Testis (tissue), 3 donors: Measurements from ENCODE around the gene PLA2G4E. TPM values are rescaled to one million over a fixed set of nuclear protein-coding genes. Genes with fewer than 3 reads are reported as not detected.

Experiments
- DNase-seq: peaks from one replicate; pipeline ENCODE4 v3.0.0-alpha.2; 2019
- H3K27ac ChIP-seq, 2 donors: fragments of 200-600 bp; sonication (generic); one replicate each; pipeline ENCODE4 v1.5.1; 2019
- H3K27me3 ChIP-seq: fragments of 200-600 bp; sonication (generic); one replicate; pipeline ENCODE4 v1.5.1; 2019
- H3K36me3 ChIP-seq: fragments of 200-600 bp; sonication (generic); one replicate; pipeline ENCODE4 v1.5.1; 2017; ENCODE audit warnings: low read depth; ENCODE audit errors: missing control alignments
- H3K4me1 ChIP-seq: fragments of 200-600 bp; sonication (generic); one replicate; pipeline ENCODE4 v1.5.1; 2019
- H3K4me3 ChIP-seq, 2 donors: fragments of 200-600 bp; sonication (generic); one replicate each; pipeline ENCODE4 v1.5.1; 2017 to 2019
- H3K9me3 ChIP-seq: fragments of 200-600 bp; sonication (generic); one replicate; pipeline ENCODE4 v1.5.1; 2017
- CTCF ChIP-seq, 3 experiments: fragments of 450-650 bp in 2 of 3; fragments of 200-600 bp in 1 of 3; sonication (generic) in 1 of 3; IDR thresholded peaks; one replicate each; pipeline ENCODE4 v1.5.1; 2016 to 2019; ENCODE audit warnings: antibody characterized with exemption in 3 of 3, mild to moderate bottlenecking in 2 of 3, moderate library complexity in 1 of 3
- POLR2A ChIP-seq: fragments of 450-650 bp; IDR thresholded peaks from one replicate; pipeline ENCODE4 v1.6.1; 2017; ENCODE audit warnings: antibody characterized with exemption, mild to moderate bottlenecking, moderate library complexity
- WGBS, 2 donors: methylation state at CpG; one replicate each; pipeline ENCODE4 v1.1.5; 2018; 5-methylcytosine and 5-hydroxymethylcytosine counted together
- intact Hi-C: fragments of 100-400 bp; cut with DNase I; formaldehyde crosslinking; loops from one replicate; pipeline ENCODE4 v1.15.1; 2023; ENCODE audit warnings: low total_unique reads
- polyA plus RNA-seq: library from polyadenylated mRNA; stranded (reverse); fragments of 350-450 nt; fragmentation: Illumina TruSeq; extraction: RNeasy Lipid Tissue Mini Kit (QIAGEN cat#74804); gene quantifications from one replicate; pipeline ENCODE4 v1.2.3, GENCODE V29; 2014; ENCODE audit warnings: low read depth, low replicate concordance; ENCODE audit not compliant: insufficient read depth
- total RNA-seq, 2 donors: library from RNA; depleted of rRNA; stranded (reverse); fragments of >200 nt; gene quantifications; one replicate each; pipeline ENCODE4 v1.2.3, GENCODE V29; 2016

The PLA2G4E gene
- total and polyA plus RNA-seq, 3 donors from 2014 or later, result 0.31 to 0.71 (median 0.67) TPM

- no peak overlapping the region for H3K4me3 ChIP-seq
- TF ChIP-seq POLR2A (no peak), CTCF (IDR thresholded peaks at IDR 0.05) (no peak)
- intact Hi-C loops, result no loop called here
- DNase-seq, result no peak
- no peaks in the 10 kb centered on the region for H3K27me3 ChIP-seq
- H3K4me1 ChIP-seq, result no peaks in the 10 kb centered on the region
- 88 to 91% methylated on average over 7 of the region's 7 CpGs for WGBS, 2 donors
- H3K27ac ChIP-seq, result no peak overlapping the region
- H3K36me3 ChIP-seq, result no peaks in the 10 kb centered on the region
- no peaks in the 10 kb centered on the region for H3K9me3 ChIP-seq
Measured at GRCh38 chr15:42027521-42027920, 6.7 kb upstream of the PLA2G4E start.

GRCh38 chr15:42024303-42024702 lies 3.5 kb upstream of the PLA2G4E start:
- H3K4me1 ChIP-seq, result no peaks in the 10 kb centered on the region
- no peak for DNase-seq
- WGBS, 2 donors, result 98% methylated on average over 3 of the region's 4 CpGs; no CpG with 5 or more reads in 1 of the 2 donors
- H3K27ac ChIP-seq, result no peak overlapping the region
- no peaks in the 10 kb centered on the region for H3K9me3 ChIP-seq
- H3K27me3 ChIP-seq, result no peaks in the 10 kb centered on the region
- TF ChIP-seq CTCF (IDR thresholded peaks at IDR 0.05) (no peak), POLR2A (no peak)
- H3K36me3 ChIP-seq, result no peaks in the 10 kb centered on the region
- intact Hi-C loops, result no loop called here
- H3K4me3 ChIP-seq, result no peak overlapping the region

- Histone ChIP-seq H3K27me3 (no peaks in the 10 kb centered on the region), H3K4me3 (no peak overlapping the region), H3K4me1 (peaks cover 3% of the 10 kb centered on the region), H3K27ac (no peak overlapping the region), H3K9me3 (no peaks in the 10 kb centered on the region), H3K36me3 (no peaks in the 10 kb centered on the region)
- DNase-seq, result no peak
- intact Hi-C loops, result no loop called here
- 90 to 98% methylated on average over 5 of the region's 5 CpGs for WGBS, 2 donors
- no peak for TF ChIP-seq CTCF (IDR thresholded peaks at IDR 0.05)
Measured at GRCh38 chr15:42021593-42021992, 751 bp upstream of the PLA2G4E start.

GRCh38 chr15:42018306-42019224 lies 2.3 kb downstream of the PLA2G4E start:
- DNase-seq, result no peak
- WGBS, 2 donors, result 36 to 62% methylated on average over 3 to 6 of the region's 6 CpGs
- peaks cover 3% of the 10 kb centered on the region for H3K4me1 ChIP-seq
- no peaks in the 10 kb centered on the region for H3K36me3 ChIP-seq
- no peak for TF ChIP-seq CTCF (IDR thresholded peaks at IDR 0.05)
- TF ChIP-seq POLR2A, result no peak
- no peaks in the 10 kb centered on the region for H3K9me3 ChIP-seq
- no peak overlapping the region for H3K4me3 ChIP-seq
- intact Hi-C loops, result no loop called here
- no peaks in the 10 kb centered on the region for H3K27me3 ChIP-seq
- no peak overlapping the region for H3K27ac ChIP-seq

- H3K36me3 ChIP-seq, result no peaks in the 10 kb centered on the region
- no peak for DNase-seq
- no peak overlapping the region for H3K27ac ChIP-seq
- no peak for TF ChIP-seq CTCF (IDR thresholded peaks at IDR 0.05)
- no peak for TF ChIP-seq POLR2A
- no peaks in the 10 kb centered on the region for H3K9me3 ChIP-seq
- no peak overlapping the region for H3K4me3 ChIP-seq
- H3K4me1 ChIP-seq, result peaks cover 3% of the 10 kb centered on the region
- intact Hi-C loops, result no loop called here
- WGBS, 2 donors, result 88 to 95% methylated on average over 6 of the region's 6 CpGs
- no peaks in the 10 kb centered on the region for H3K27me3 ChIP-seq
Measured at GRCh38 chr15:42016971-42017370, 3.9 kb downstream of the PLA2G4E start.
